HUES6 (cell line): ENCODE results near the gene CCDC92.

Source experiments
- H3K27ac ChIP-seq: 2 replicates; pipeline ENCODE4 v1.7.0; 2013; ENCODE audit warnings: low read depth, mild to moderate bottlenecking, low read length, inconsistent platforms
- H3K27me3 ChIP-seq: 2 replicates; pipeline ENCODE4 v1.6.1; 2013; ENCODE audit warnings: low read length; ENCODE audit not compliant: control insufficient read depth, insufficient read depth
- H3K36me3 ChIP-seq: 2 replicates; pipeline ENCODE4 v1.6.1; 2013; ENCODE audit warnings: low read length; ENCODE audit not compliant: control insufficient read depth, insufficient read depth
- H3K4me1 ChIP-seq: 2 replicates; pipeline ENCODE4 v1.6.1; 2013; ENCODE audit warnings: low read length; ENCODE audit not compliant: control insufficient read depth, insufficient read depth
- H3K4me3 ChIP-seq: 2 replicates; pipeline ENCODE4 v1.5.1; 2013; ENCODE audit warnings: low read depth, low read length
- H3K9ac ChIP-seq: one replicate; pipeline ENCODE4 v1.6.1; 2013; ENCODE audit warnings: mild to moderate bottlenecking, low read length
- H3K9me3 ChIP-seq: 2 replicates; pipeline ENCODE4 v1.6.1; 2013; ENCODE audit warnings: low read depth, low read length; ENCODE audit not compliant: control insufficient read depth, insufficient read depth

Gene CCDC92

DNA sequence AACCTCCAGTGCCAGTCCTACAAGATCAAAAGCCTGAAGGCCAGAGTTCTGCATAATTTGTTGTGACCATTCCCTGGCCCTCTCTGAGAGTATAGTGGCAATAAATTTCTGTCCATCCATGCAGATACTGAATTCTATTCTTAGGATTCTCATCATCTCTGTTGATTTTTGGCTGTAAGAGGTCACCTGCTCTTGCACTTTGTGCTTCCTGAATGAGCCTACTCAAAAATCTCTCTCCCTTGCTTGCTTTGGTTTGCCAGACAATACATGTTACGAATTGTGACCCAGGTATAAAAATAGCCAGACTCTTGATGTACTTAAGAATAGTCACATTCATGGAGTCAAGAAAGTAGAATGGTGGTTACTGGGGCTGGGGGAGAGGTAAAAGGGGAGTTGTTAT lies 17.1 kb upstream of the CCDC92 start:
- Histone ChIP-seq H3K36me3 (peaks cover 18% of the 10 kb centered on the region; the same call in 1 of the 2 replicates), H3K4me1 (no peaks in the 10 kb centered on the region), H3K9me3 (no peaks in the 10 kb centered on the region), H3K9ac (no peak overlapping the region), H3K27ac (no peak overlapping the region), H3K4me3 (no peak overlapping the region), H3K27me3 (no peaks in the 10 kb centered on the region)

DNA sequence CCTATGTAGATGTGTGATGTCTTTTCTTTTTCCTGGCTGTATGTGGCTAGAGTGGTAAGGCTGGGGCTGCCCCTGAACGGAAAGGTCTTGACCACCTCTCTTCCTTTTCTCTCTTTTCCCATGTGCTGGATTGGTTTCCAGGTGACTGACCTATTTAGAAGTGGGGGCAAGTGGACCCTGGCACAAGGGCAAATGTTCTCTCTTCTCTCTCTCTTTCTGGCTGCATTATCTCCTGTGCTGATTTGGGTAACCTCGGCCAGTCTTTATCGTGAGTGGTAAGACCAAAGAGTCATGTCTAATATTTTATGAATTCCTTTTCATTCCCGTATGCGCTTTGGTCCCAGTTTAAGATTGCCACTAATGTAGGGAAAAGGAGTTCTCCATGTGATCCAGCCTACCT lies 16.5 kb upstream of the CCDC92 start:
- H3K4me3 ChIP-seq: no peak overlapping the region

DNA sequence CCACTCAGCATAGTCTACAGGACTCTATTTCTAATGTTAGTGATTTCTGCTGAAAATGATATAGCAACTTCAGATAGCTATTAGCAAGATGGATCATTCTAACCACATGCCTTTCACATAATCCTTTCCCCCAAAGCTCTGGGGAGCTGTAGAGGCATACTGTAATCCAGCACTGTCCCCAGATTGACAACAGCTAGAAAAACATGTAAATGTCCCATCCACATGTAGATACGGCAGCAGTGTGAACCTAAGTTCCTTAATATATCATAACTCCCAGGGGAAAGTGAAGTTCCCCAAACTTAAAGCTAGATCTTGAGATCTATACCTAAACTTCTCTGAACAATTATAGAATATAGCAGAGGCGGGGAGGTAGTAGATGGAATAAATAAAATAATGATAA lies 14.4 kb upstream of the CCDC92 start:
- H3K36me3 ChIP-seq: 0 out of 2 replicates have a peak, but pooled peaks cover 8% of the 10 kb centered on the region
- H3K27ac ChIP-seq: no peak overlapping the region
- H3K27me3 ChIP-seq: no peaks in the 10 kb centered on the region
- no peaks in the 10 kb centered on the region for H3K9me3 ChIP-seq
- no peak overlapping the region for H3K9ac ChIP-seq
- no peaks in the 10 kb centered on the region for H3K4me1 ChIP-seq
- H3K4me3 ChIP-seq: no peak overlapping the region

More for the DNA sequence above, 16.5 kb upstream of the CCDC92 start:
- Histone ChIP-seq H3K36me3 (peaks cover 18% of the 10 kb centered on the region; the same call in 1 of the 2 replicates), H3K4me1 (no peaks in the 10 kb centered on the region), H3K9ac (no peak overlapping the region), H3K27me3 (no peaks in the 10 kb centered on the region), H3K9me3 (no peaks in the 10 kb centered on the region), H3K27ac (no peak overlapping the region)

GRCh38 chr12:123986374-123986965 lies 13.8 kb upstream of the CCDC92 start:
- no peaks in the 10 kb centered on the region for H3K9me3 ChIP-seq
- no peak overlapping the region for H3K9ac ChIP-seq
- 0 out of 2 replicates have a peak, but pooled peaks cover 8% of the 10 kb centered on the region for H3K36me3 ChIP-seq
- H3K4me3 ChIP-seq: no peak overlapping the region
- no peaks in the 10 kb centered on the region for H3K27me3 ChIP-seq
- no peaks in the 10 kb centered on the region for H3K4me1 ChIP-seq
- no peak overlapping the region for H3K27ac ChIP-seq

DNA sequence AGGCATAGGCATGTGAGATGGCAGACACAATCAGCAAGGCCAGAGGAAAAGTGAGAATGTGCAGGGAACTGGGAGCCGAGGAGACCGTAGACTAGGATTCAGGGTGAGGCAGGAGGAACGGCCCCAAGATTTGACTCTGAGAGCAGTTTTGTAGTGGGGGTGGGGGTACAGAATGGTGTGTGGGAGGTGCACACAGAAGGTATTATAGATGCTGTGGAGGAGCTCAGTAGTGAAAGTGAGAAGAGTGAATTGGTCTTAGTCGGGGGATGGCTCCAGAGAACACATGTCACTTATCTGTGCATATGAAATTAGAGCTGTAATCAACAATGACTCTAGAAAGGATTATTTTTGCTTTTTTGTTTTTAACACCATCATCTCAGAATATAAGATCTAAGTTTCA lies 12.3 kb upstream of the CCDC92 start:
- Histone ChIP-seq H3K36me3 (0 out of 2 replicates have a peak, but pooled peaks cover 8% of the 10 kb centered on the region), H3K27me3 (no peaks in the 10 kb centered on the region), H3K9me3 (no peaks in the 10 kb centered on the region), H3K4me3 (no peak overlapping the region), H3K9ac (no peak overlapping the region), H3K27ac (no peak overlapping the region), H3K4me1 (no peaks in the 10 kb centered on the region)

- no peak overlapping the region for H3K4me3 ChIP-seq
- no peak overlapping the region for H3K27ac ChIP-seq
- 0 out of 2 replicates have a peak, but pooled peaks cover 4% of the 10 kb centered on the region for H3K36me3 ChIP-seq
- no peaks in the 10 kb centered on the region for H3K27me3 ChIP-seq
- no peaks in the 10 kb centered on the region for H3K9me3 ChIP-seq
- no peaks in the 10 kb centered on the region for H3K4me1 ChIP-seq
- no peak overlapping the region for H3K9ac ChIP-seq
Observed at GRCh38 chr12:123983822-123984485, 11.3 kb upstream of the CCDC92 start.

DNA sequence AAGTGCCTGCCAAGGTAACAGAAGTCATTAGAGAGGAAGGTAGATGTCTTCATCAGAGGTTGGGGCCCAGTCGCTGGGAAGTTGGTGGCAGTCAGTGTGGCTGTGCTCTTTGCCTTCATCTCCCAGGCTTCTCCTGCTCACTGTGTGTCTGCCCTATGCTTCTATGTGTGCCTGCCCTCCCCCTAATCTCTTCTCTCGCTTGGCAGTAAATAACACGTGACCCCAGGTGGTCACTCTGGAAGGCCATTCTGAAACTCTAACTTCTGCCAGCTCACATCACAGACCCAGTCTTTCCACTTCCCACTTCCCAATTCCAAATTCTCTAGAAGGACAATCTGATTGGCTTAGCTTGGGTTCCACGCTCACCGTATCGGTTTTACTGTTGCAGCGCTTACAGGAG lies 9.6 kb upstream of the CCDC92 start:
- no peaks in the 10 kb centered on the region for H3K36me3 ChIP-seq

GRCh38 chr12:123979566-123979965 lies 6.9 kb upstream of the CCDC92 start:
- peaks cover 18% of the 10 kb centered on the region for H3K27me3 ChIP-seq
- H3K4me3 ChIP-seq: no peak overlapping the region
- no peak overlapping the region for H3K27ac ChIP-seq
- H3K36me3 ChIP-seq: peaks cover 5% of the 10 kb centered on the region
- no peaks in the 10 kb centered on the region for H3K9me3 ChIP-seq
- H3K4me1 ChIP-seq: peaks cover 1% of the 10 kb centered on the region
- no peak overlapping the region for H3K9ac ChIP-seq

More for the DNA sequence above, 9.6 kb upstream of the CCDC92 start:
- H3K27ac ChIP-seq: no peak overlapping the region
- H3K4me3 ChIP-seq: no peak overlapping the region
- no peaks in the 10 kb centered on the region for H3K9me3 ChIP-seq
- no peaks in the 10 kb centered on the region for H3K27me3 ChIP-seq
- H3K4me1 ChIP-seq: no peaks in the 10 kb centered on the region
- H3K9ac ChIP-seq: no peak overlapping the region

- H3K9ac ChIP-seq: no peak overlapping the region
- H3K36me3 ChIP-seq: peaks cover 5% of the 10 kb centered on the region
- peaks cover 4% of the 10 kb centered on the region for H3K4me1 ChIP-seq
- H3K4me3 ChIP-seq: no peak overlapping the region
- no peaks in the 10 kb centered on the region for H3K9me3 ChIP-seq
- H3K27me3 ChIP-seq: peaks cover 32% of the 10 kb centered on the region
- H3K27ac ChIP-seq: no peak overlapping the region
Observed at GRCh38 chr12:123976227-123976826, 3.7 kb upstream of the CCDC92 start.

GRCh38 chr12:123973552-123974341 lies 1.1 kb upstream of the CCDC92 start:
- H3K9ac ChIP-seq: peak overlapping the region; percentile 45
- H3K27ac ChIP-seq: no peak overlapping the region

More at GRCh38 chr12:123973552-123974341, 1.1 kb upstream of the CCDC92 start:
- peaks cover 5% of the 10 kb centered on the region for H3K36me3 ChIP-seq
- peaks cover 58% of the 10 kb centered on the region for H3K27me3 ChIP-seq
- H3K9me3 ChIP-seq: no peaks in the 10 kb centered on the region
- H3K4me3 ChIP-seq: peak overlapping the region; percentile 94
- H3K4me1 ChIP-seq: peaks cover 4% of the 10 kb centered on the region
